CD4-positive, alpha-beta T cell treated with Interleukin-15 for 4 hours (primary cell): ENCODE data around the gene ANO7.

Experiments used
- DNase-seq: peaks from one replicate; pipeline ENCODE4 v3.0.0-alpha.2; 2020; ENCODE audit warnings: low spot score

The ANO7 gene

GRCh38 chr2:241249654-241250053 lies 61.2 kb downstream of the ANO7 start:
- DNase-seq = no peak

GRCh38 chr2:241252778-241253475 lies 64.5 kb downstream of the ANO7 start:
- DNase-seq = no peak

GRCh38 chr2:241254904-241255351 lies 66.5 kb downstream of the ANO7 start:
- DNase-seq = no peak

GRCh38 chr2:241255542-241256167 lies 67.2 kb downstream of the ANO7 start:
- DNase-seq = no peak

- DNase-seq = no peak
Observed at GRCh38 chr2:241256168-241256545, 67.7 kb downstream of the ANO7 start.

GRCh38 chr2:241257419-241258032 lies 69.0 kb downstream of the ANO7 start:
- DNase-seq = no peak

GRCh38 chr2:241258505-241259280 lies 70.2 kb downstream of the ANO7 start:
- no peak for DNase-seq

- no peak for DNase-seq
Observed at GRCh38 chr2:241260911-241261310, 72.4 kb downstream of the ANO7 start.

- DNase-seq = no peak
Observed at GRCh38 chr2:241261628-241262027, 73.2 kb downstream of the ANO7 start.

GRCh38 chr2:241263061-241263460 lies 74.6 kb downstream of the ANO7 start:
- no peak for DNase-seq

- DNase-seq = no peak
Observed at GRCh38 chr2:241265506-241265905, 77.0 kb downstream of the ANO7 start.

- DNase-seq = no peak
Observed at GRCh38 chr2:241267249-241268067, 79.0 kb downstream of the ANO7 start.

GRCh38 chr2:241268306-241268705 lies 79.8 kb downstream of the ANO7 start:
- no peak for DNase-seq

- DNase-seq = no peak
Observed at GRCh38 chr2:241268716-241269445, 80.4 kb downstream of the ANO7 start.

- DNase-seq = no peak
Observed at GRCh38 chr2:241269707-241270520, 81.4 kb downstream of the ANO7 start.

GRCh38 chr2:241270531-241270930 lies 82.1 kb downstream of the ANO7 start:
- no peak for DNase-seq

GRCh38 chr2:241271706-241272302 lies 83.3 kb downstream of the ANO7 start:
- peak; percentile 45 for DNase-seq

GRCh38 chr2:241272303-241273209 lies 84.1 kb downstream of the ANO7 start:
- peak; percentile 48 for DNase-seq
